ENCODE measurements around the gene METTL9. TPM values are rescaled to one million over a fixed set of nuclear protein-coding genes. Genes with fewer than 3 reads are reported as not detected.
"Not testable (repeated sequence)": the region's sequence is repeated elsewhere in the genome, so short reads cannot be mapped to it uniquely, and the experiment has no call there.

The METTL9 gene
- total RNA-seq, 1 experiment from 2014 or later: 50.7 TPM

GRCh38 chr16:21628772-21629171, 29.4 kb downstream of the METTL9 start:
- no TSS peak for BruUV-seq (replicated peaks)
- no peaks in the 10 kb centered on the region; the same call in 1 of the 2 replicates for H3K4me1 ChIP-seq
- Mint-ChIP-seq H3K27me3 (ENCODE audit: insufficient read depth, unreplicated experiment) (no peaks in the 10 kb centered on the region), H3K36me3 (ENCODE audit: insufficient read depth, unreplicated experiment) (peaks cover 42% of the 10 kb centered on the region), H3K9me3 (ENCODE audit: unreplicated experiment) (no peaks in the 10 kb centered on the region), H3K4me3 (ENCODE audit: unreplicated experiment) (no peak overlapping the region), H3K27ac (ENCODE audit: unreplicated experiment) (no peak overlapping the region), H3K4me1 (ENCODE audit: low read depth, unreplicated experiment) (peaks cover 18% of the 10 kb centered on the region)
- TF ChIP-seq CTCF (IDR thresholded peaks at IDR 0.05; ENCODE audit: insufficient read depth in 1 of 2, low read depth in 1 of 2, low read length in 1 of 2, severe bottlenecking in 1 of 2, unreplicated experiment in 1 of 2): no peak
- ChIA-PET POLR2A (no interaction called here), CTCF (no interaction called here)
- no peak for DNase-seq
- H3K36me3 ChIP-seq (ENCODE audit: control insufficient read depth, insufficient read depth, low read length): no peaks in the 10 kb centered on the region
- no peaks in the 10 kb centered on the region for H3K27me3 ChIP-seq (replicated peaks; ENCODE audit: control insufficient read depth, insufficient read depth, low read length)
- peaks cover 3% of the 10 kb centered on the region; the same call in 1 of the 2 replicates for H3K9me3 ChIP-seq
- intact Hi-C loops (cut with micrococcal nuclease; ENCODE audit: unreplicated experiment): no loop called here
- no peak overlapping the region for H3K4me3 ChIP-seq (ENCODE audit: low read depth, low read length)

GRCh38 chr16:21629616-21630539, 30.5 kb downstream of the METTL9 start:
- H3K27me3 ChIP-seq (replicated peaks; ENCODE audit: control insufficient read depth, insufficient read depth, low read length); H3K4me1 ChIP-seq; H3K27me3 Mint-ChIP-seq (ENCODE audit: insufficient read depth, unreplicated experiment); H3K9me3 ChIP-seq; BruUV-seq (replicated peaks); H3K4me3 Mint-ChIP-seq (ENCODE audit: unreplicated experiment); H3K4me3 ChIP-seq (ENCODE audit: low read depth, low read length); POLR2A ChIA-PET; CTCF ChIA-PET; H3K36me3 ChIP-seq (ENCODE audit: control insufficient read depth, insufficient read depth, low read length); intact Hi-C loops (cut with micrococcal nuclease; ENCODE audit: unreplicated experiment); H3K9me3 Mint-ChIP-seq (ENCODE audit: unreplicated experiment); DNase-seq; H3K27ac Mint-ChIP-seq (ENCODE audit: unreplicated experiment): not testable (repeated sequence)
- H3K4me1 Mint-ChIP-seq (ENCODE audit: low read depth, unreplicated experiment): peaks cover 18% of the 10 kb centered on the region
- peaks cover 42% of the 10 kb centered on the region for H3K36me3 Mint-ChIP-seq (ENCODE audit: insufficient read depth, unreplicated experiment)

- H3K9me3 ChIP-seq; H3K27ac Mint-ChIP-seq (ENCODE audit: unreplicated experiment); CTCF ChIA-PET; H3K27me3 ChIP-seq (replicated peaks; ENCODE audit: control insufficient read depth, insufficient read depth, low read length); intact Hi-C loops (cut with micrococcal nuclease; ENCODE audit: unreplicated experiment); H3K9me3 Mint-ChIP-seq (ENCODE audit: unreplicated experiment); H3K36me3 ChIP-seq (ENCODE audit: control insufficient read depth, insufficient read depth, low read length); BruUV-seq (replicated peaks); POLR2A ChIA-PET; H3K4me3 Mint-ChIP-seq (ENCODE audit: unreplicated experiment); H3K27me3 Mint-ChIP-seq (ENCODE audit: insufficient read depth, unreplicated experiment); H3K4me1 ChIP-seq; H3K4me3 ChIP-seq (ENCODE audit: low read depth, low read length); DNase-seq: not testable (repeated sequence)
- Mint-ChIP-seq H3K4me1 (ENCODE audit: low read depth, unreplicated experiment) (peaks cover 18% of the 10 kb centered on the region), H3K36me3 (ENCODE audit: insufficient read depth, unreplicated experiment) (peaks cover 42% of the 10 kb centered on the region)
Measured at GRCh38 chr16:21630866-21631265, 31.5 kb downstream of the METTL9 start.

- Mint-ChIP-seq H3K4me1 (ENCODE audit: low read depth, unreplicated experiment) (peaks cover 18% of the 10 kb centered on the region), H3K27ac (ENCODE audit: unreplicated experiment) (peak overlapping the region; percentile 26), H3K36me3 (ENCODE audit: insufficient read depth, unreplicated experiment) (peaks cover 38% of the 10 kb centered on the region)
- H3K4me3 Mint-ChIP-seq (ENCODE audit: unreplicated experiment); H3K27me3 Mint-ChIP-seq (ENCODE audit: insufficient read depth, unreplicated experiment); CTCF ChIA-PET; H3K4me1 ChIP-seq; intact Hi-C loops (cut with micrococcal nuclease; ENCODE audit: unreplicated experiment); H3K36me3 ChIP-seq (ENCODE audit: control insufficient read depth, insufficient read depth, low read length); POLR2A ChIA-PET; DNase-seq; H3K9me3 ChIP-seq; H3K27me3 ChIP-seq (replicated peaks; ENCODE audit: control insufficient read depth, insufficient read depth, low read length); H3K9me3 Mint-ChIP-seq (ENCODE audit: unreplicated experiment); BruUV-seq (replicated peaks); H3K4me3 ChIP-seq (ENCODE audit: low read depth, low read length): not testable (repeated sequence)
Measured at GRCh38 chr16:21631376-21631775, 32.0 kb downstream of the METTL9 start.

DNA sequence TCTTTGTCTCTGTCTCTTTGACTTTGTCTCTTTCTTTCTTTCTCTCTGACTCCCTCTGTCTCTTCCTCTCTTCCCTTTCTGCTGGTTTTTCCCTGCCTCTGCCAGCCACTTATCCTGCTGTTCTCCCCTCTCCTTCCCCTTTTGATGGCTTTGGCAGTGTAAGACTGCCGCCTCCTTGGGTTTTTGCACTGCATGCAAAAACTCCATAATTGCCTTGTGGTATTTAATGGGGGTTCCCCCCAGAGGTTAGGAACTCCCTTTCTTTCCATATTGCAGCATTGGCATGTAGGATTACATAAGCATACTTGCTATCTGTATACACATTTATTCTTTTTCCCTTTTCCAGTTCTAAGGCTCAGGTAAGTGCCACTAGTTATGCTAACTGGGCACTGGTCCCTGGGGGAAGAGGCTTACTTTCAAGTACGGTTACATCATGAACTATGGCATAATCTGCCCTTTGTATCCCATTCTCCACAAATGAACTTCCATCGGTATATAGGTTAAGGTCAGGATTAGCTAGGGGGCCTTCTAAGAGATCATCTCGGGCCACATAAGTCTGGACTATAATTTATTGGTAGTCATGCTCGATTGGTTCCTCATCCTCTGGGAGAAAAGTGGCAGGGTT, 32.7 kb downstream of the METTL9 start:
- H3K9me3 ChIP-seq; BruUV-seq (replicated peaks); H3K4me3 Mint-ChIP-seq (ENCODE audit: unreplicated experiment); H3K4me3 ChIP-seq (ENCODE audit: low read depth, low read length); H3K27me3 ChIP-seq (replicated peaks; ENCODE audit: control insufficient read depth, insufficient read depth, low read length); H3K4me1 ChIP-seq; H3K9me3 Mint-ChIP-seq (ENCODE audit: unreplicated experiment); H3K36me3 ChIP-seq (ENCODE audit: control insufficient read depth, insufficient read depth, low read length); DNase-seq; POLR2A ChIA-PET; intact Hi-C loops (cut with micrococcal nuclease; ENCODE audit: unreplicated experiment); H3K27me3 Mint-ChIP-seq (ENCODE audit: insufficient read depth, unreplicated experiment); CTCF ChIA-PET: not testable (repeated sequence)
- Mint-ChIP-seq H3K36me3 (ENCODE audit: insufficient read depth, unreplicated experiment) (peaks cover 31% of the 10 kb centered on the region), H3K27ac (ENCODE audit: unreplicated experiment) (peak overlapping the region; percentile 26), H3K4me1 (ENCODE audit: low read depth, unreplicated experiment) (peaks cover 18% of the 10 kb centered on the region)

Measured in Caco-2 (cell line).